Fibroblast of lung (primary cell): Measurements from ENCODE around the gene GTPBP1. TPM values are rescaled to one million over a fixed set of nuclear protein-coding genes. Genes with fewer than 3 reads are reported as not detected.

Experiments
- DNase-seq, 2 donors: peaks; one replicate each; pipeline versions ENCODE4 v3.0.0 to v3.0.0-alpha.2; 2010; ENCODE audit warnings: low read depth in 2 of 2
- H2AFZ ChIP-seq: 2 replicates; pipeline ENCODE4 v1.5.1; 2012; ENCODE audit warnings: low read length, control low read depth, inconsistent platforms
- H3K27ac ChIP-seq: 2 replicates; pipeline ENCODE4 v1.5.1; 2011; ENCODE audit warnings: low read length, control low read depth; ENCODE audit not compliant: insufficient read depth
- H3K27me3 ChIP-seq: 2 replicates; pipeline ENCODE4 v1.5.1; 2011; ENCODE audit warnings: mild to moderate bottlenecking, low read length; ENCODE audit not compliant: control insufficient read depth, insufficient read depth
- H3K36me3 ChIP-seq: 2 replicates; pipeline ENCODE4 v1.5.1; 2011; ENCODE audit warnings: low read length; ENCODE audit not compliant: control insufficient read depth, insufficient read depth
- H3K4me1 ChIP-seq: 2 replicates; pipeline ENCODE4 v1.5.1; 2011; ENCODE audit warnings: low read length; ENCODE audit not compliant: control insufficient read depth, insufficient read depth; ENCODE audit errors: extremely low read depth
- H3K4me2 ChIP-seq: 2 replicates; pipeline ENCODE4 v1.5.1; 2011; ENCODE audit warnings: low read length, control low read depth; ENCODE audit not compliant: insufficient read depth; ENCODE audit errors: extremely low read depth
- H3K4me3 ChIP-seq, 4 experiments: fragments of 200-600 bp in 1 of 4; sonication (generic) in 1 of 4; replicated peaks in 1 of 4; 2 replicates each; pipeline ENCODE4 v1.5.1; 2011 to 2016; ENCODE audit warnings: low read length in 4 of 4, low read depth in 3 of 4, mild to moderate bottlenecking in 3 of 4, control low read depth in 2 of 4, inconsistent platforms in 1 of 4, mixed read lengths in 1 of 4; ENCODE audit not compliant: insufficient read depth in 1 of 4; ENCODE audit errors: control extremely low read depth in 1 of 4
- H3K79me2 ChIP-seq: 2 replicates; pipeline ENCODE4 v1.5.1; 2012; ENCODE audit warnings: mild to moderate bottlenecking, low read length, inconsistent platforms; ENCODE audit not compliant: control insufficient read depth, insufficient read depth
- H3K9ac ChIP-seq: 2 replicates; pipeline ENCODE4 v1.5.1; 2011; ENCODE audit warnings: mild to moderate bottlenecking, low read length, control low read depth; ENCODE audit not compliant: insufficient read depth
- H3K9me3 ChIP-seq: 2 replicates; pipeline ENCODE4 v1.5.1; 2012; ENCODE audit warnings: low read depth, low read length; ENCODE audit not compliant: control insufficient read depth, insufficient read depth
- H4K20me1 ChIP-seq: 2 replicates; pipeline ENCODE4 v1.5.1; 2011; ENCODE audit warnings: low read length; ENCODE audit not compliant: control insufficient read depth, insufficient read depth; ENCODE audit errors: extremely low read depth
- CTCF ChIP-seq, 2 donors: IDR thresholded peaks in 1 of 2; conservative IDR thresholded peaks in 1 of 2; 1 replicate in 1 of 2; 2 replicates in 1 of 2; pipeline ENCODE4 v1.5.1; 2011 to 2012; ENCODE audit warnings: low read length in 2 of 2, control low read depth in 1 of 2, inconsistent platforms in 1 of 2, low read depth in 1 of 2, mild to moderate bottlenecking in 1 of 2
- EZH2 ChIP-seq: IDR thresholded peaks from 2 replicates; pipeline ENCODE4 v1.5.1; 2012; ENCODE audit warnings: low read length, control low read depth, mild to moderate bottlenecking; ENCODE audit errors: missing control alignments
- polyA plus RNA-seq, 2 donors: library from polyadenylated mRNA; depleted of rRNA in 1 of 2; stranded (reverse) in 1 of 2; unstranded in 1 of 2; fragments of >200 nt; gene quantifications; 2 replicates each; pipeline ENCODE4 v1.2.1, GENCODE V29; 2011 to 2012; ENCODE audit warnings: missing spikeins in 1 of 2
- total RNA-seq: library from RNA; depleted of rRNA; stranded (reverse); fragments of >200 nt; gene quantifications from 2 replicates; pipeline ENCODE4 v1.2.1, GENCODE V29; 2014

Gene GTPBP1
- total and polyA plus RNA-seq, 2 donors (not counting 1 experiment from before 2014, with no cell fraction given): 20.6 to 23.1 TPM

GRCh38 chr22:38739300-38740055, 33.7 kb downstream of the GTPBP1 start:
- H2AFZ ChIP-seq: no peak overlapping the region
- H3K9ac ChIP-seq: no peak overlapping the region
- no peak for TF ChIP-seq CTCF (conservative IDR thresholded peaks at IDR 0.05 in 1 of 2, IDR thresholded peaks at IDR 0.05 in 1 of 2; ENCODE audit: low read depth in 1 of 2, low read length in 2 of 2)
- TF ChIP-seq EZH2: no peak
- H3K4me1 ChIP-seq: no peaks in the 10 kb centered on the region
- H3K4me2 ChIP-seq: no peak overlapping the region
- no peaks in the 10 kb centered on the region for H3K27me3 ChIP-seq
- H3K4me3 ChIP-seq: no peak overlapping the region
- no peak overlapping the region for H3K27ac ChIP-seq
- H3K36me3 ChIP-seq: peaks cover 60% of the 10 kb centered on the region
- DNase-seq: no peak
- no peaks in the 10 kb centered on the region for H4K20me1 ChIP-seq
- no peaks in the 10 kb centered on the region for H3K9me3 ChIP-seq
- H3K79me2 ChIP-seq: no peaks in the 10 kb centered on the region

DNA sequence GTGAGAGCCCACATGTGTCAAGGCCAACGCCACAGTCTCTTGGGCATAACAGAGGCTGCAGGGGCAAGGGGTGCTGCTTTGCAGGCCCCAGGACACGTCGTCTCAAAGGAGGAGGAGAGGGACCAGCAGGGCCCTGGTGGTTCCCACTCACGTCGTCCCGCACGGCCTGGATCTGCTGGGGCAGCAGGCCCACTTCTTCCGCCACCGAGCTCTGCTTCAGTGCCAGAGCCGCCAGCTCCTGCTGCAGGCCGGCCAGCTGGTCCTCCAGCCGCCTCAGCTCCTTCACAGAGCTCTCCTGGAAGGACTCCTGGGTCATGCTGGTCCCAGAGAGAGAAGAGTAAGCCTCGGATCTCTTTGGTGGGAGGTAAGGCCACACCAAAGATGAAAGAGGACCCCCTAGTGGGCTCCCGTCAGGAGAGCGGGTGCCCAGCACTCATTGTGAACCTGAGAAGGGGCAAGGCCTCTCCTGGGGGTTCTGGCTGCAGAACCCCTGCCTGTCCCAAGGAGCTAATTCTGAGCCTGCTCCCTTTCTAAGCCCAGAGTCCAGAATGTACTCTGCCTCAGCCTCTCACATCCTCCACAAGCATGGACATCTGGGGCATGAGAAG, 34.5 kb downstream of the GTPBP1 start:
- no peak overlapping the region for H3K9ac ChIP-seq
- no peaks in the 10 kb centered on the region for H3K79me2 ChIP-seq
- no peak overlapping the region for H3K4me3 ChIP-seq
- H3K27ac ChIP-seq: no peak overlapping the region
- no peaks in the 10 kb centered on the region for H3K4me1 ChIP-seq
- peaks cover 63% of the 10 kb centered on the region for H3K36me3 ChIP-seq
- no peak overlapping the region for H3K4me2 ChIP-seq
- no peaks in the 10 kb centered on the region for H4K20me1 ChIP-seq
- no peak for DNase-seq
- no peak overlapping the region for H2AFZ ChIP-seq
- no peaks in the 10 kb centered on the region for H3K9me3 ChIP-seq
- no peaks in the 10 kb centered on the region for H3K27me3 ChIP-seq
- TF ChIP-seq EZH2 (no peak), CTCF (conservative IDR thresholded peaks at IDR 0.05 in 1 of 2, IDR thresholded peaks at IDR 0.05 in 1 of 2; ENCODE audit: low read depth in 1 of 2, low read length in 2 of 2) (no peak)

DNA sequence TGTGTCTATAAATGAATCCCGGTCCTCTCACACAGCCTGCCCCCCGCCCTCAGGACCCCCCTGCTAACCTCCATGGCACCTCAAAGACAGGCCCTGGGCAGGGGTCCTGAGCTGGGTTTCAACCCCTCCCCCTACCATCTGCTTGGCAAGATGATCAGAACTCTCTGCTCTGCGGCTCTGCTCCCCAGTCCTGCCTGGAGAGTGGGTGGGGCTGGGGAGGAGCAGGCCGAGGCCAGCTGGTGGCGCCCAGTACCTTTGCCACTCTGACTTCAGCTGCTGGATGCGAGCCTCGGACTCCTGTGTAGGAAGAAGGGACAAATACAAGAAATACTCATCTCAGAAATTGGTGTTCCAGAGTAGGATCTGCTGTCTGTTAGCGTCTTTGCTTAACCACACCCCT, 35.0 kb downstream of the GTPBP1 start:
- H3K9ac ChIP-seq: no peak overlapping the region

More for the DNA sequence above, 35.0 kb downstream of the GTPBP1 start:
- H3K79me2 ChIP-seq: no peaks in the 10 kb centered on the region
- H3K4me1 ChIP-seq: no peaks in the 10 kb centered on the region
- no peak overlapping the region for H2AFZ ChIP-seq
- DNase-seq: no peak
- H3K27ac ChIP-seq: no peak overlapping the region
- TF ChIP-seq EZH2 (no peak), CTCF (conservative IDR thresholded peaks at IDR 0.05 in 1 of 2, IDR thresholded peaks at IDR 0.05 in 1 of 2; ENCODE audit: low read depth in 1 of 2, low read length in 2 of 2) (no peak)
- no peaks in the 10 kb centered on the region for H4K20me1 ChIP-seq
- peaks cover 61% of the 10 kb centered on the region for H3K36me3 ChIP-seq
- H3K4me3 ChIP-seq: no peak overlapping the region
- no peaks in the 10 kb centered on the region for H3K27me3 ChIP-seq
- no peak overlapping the region for H3K4me2 ChIP-seq
- H3K9me3 ChIP-seq: no peaks in the 10 kb centered on the region
